Stromal cell of bone marrow (primary cell): ENCODE results near the gene YIPF7.

Experiments
- DNase-seq: peaks from one replicate; pipeline ENCODE4 v3.0.0-alpha.2; 2012; ENCODE audit warnings: low read depth

The YIPF7 gene

GRCh38 chr4:44623676-44624075 lies 27.7 kb downstream of the YIPF7 start:
- no peak for DNase-seq

- no peak for DNase-seq
Measured at GRCh38 chr4:44616621-44617020, 34.8 kb downstream of the YIPF7 start.

- no peak for DNase-seq
Measured at GRCh38 chr4:44583393-44583792, 68.0 kb downstream of the YIPF7 start.

- DNase-seq: no peak
Measured at GRCh38 chr4:44580231-44580630, 71.2 kb downstream of the YIPF7 start.

GRCh38 chr4:44578954-44579353 lies 72.5 kb downstream of the YIPF7 start:
- DNase-seq: no peak
